Suppressor macrophage treated with lipopolysaccharide for 1 hour (primary cell): ENCODE data around the gene RTN4IP1.
A peak's percentile ranks its signal among the peaks of the same experiment; 100 is the strongest.

Source experiments
- DNase-seq, 3 donors: peaks; one replicate each; pipeline ENCODE4 v3.0.0-alpha.2; 2020 to 2022

Gene RTN4IP1

DNA sequence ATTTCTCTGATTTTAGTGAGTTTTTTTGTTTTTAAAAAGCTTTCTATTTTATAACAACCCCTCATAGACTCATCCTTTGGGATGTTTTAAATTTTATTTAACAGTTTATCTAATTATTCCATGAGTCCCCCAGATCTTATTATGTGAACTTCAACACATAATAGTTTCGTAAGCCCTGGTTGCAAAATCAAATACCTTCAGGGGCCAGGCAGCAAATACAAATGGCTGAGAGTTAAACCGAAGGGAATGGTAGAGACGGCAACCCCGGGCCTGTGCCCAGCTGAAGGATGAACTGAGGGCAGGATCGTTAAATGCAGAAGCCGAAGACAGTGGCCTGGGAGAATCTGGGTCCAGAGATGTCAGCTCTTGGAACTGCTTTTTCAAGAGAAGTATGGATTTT is 88.4 kb downstream of the RTN4IP1 start:
- no peak for DNase-seq

DNA sequence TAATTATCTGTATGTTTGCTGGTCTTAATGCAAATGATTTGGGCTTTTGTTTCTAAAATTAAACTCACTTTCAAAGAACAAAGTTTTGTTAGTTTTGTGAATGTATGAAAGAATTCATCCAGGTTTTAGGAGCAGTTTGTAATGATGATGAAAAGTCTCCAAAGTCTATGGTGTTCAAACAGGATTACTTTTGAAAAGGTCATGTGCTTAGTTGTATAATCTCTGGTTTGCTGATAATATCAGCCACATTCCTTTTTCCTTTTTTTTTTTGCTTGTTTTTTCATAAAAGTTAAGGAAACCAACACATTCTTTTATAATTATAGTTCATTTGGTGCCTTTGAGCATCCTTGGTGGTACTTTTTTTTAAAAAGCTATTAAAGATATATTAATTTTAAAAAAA is 88.9 kb downstream of the RTN4IP1 start:
- no peak for DNase-seq

DNA sequence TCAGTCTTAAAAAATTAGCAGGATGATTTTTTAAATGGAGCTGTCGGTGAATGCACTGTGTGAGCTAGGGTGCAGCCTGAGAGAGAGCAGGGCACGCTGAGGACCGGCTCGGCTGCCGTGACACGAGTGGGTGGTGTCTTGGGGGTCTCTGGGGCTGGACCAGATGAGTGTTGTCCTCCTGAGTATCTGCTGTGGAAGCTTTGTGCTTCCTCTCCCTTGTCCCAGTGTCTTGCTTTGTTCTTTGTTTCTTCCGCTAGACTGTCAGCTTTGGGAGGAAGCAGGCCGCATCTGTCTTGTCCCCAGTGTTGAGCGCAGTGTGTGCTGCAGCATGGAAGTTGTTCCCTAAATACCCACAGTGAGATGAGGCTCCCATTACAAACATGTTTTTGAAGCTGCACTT is 89.4 kb downstream of the RTN4IP1 start:
- DNase-seq: peak; percentile 50 to 54 (median 50)

DNA sequence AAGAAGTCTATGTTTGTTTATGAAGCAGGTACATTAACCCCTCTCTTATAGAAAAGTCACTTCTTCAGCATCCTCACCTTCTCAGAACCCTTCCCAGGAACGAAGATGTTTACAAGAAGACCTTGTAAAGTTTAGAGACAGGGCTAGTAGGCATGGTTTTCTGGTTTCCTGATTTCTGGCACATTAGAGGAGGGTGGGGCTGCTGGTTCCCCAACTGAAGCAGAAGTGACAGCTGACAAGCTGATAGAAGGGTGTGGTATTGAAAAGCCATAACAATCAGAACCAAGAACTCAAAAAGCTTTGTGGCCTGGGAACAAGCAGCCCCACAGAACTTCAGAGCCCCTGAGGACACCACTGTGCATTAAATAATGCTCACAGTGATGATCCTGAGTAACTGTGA is 91.2 kb downstream of the RTN4IP1 start:
- DNase-seq: peak in 1 of 3 donors; percentile 42

DNA sequence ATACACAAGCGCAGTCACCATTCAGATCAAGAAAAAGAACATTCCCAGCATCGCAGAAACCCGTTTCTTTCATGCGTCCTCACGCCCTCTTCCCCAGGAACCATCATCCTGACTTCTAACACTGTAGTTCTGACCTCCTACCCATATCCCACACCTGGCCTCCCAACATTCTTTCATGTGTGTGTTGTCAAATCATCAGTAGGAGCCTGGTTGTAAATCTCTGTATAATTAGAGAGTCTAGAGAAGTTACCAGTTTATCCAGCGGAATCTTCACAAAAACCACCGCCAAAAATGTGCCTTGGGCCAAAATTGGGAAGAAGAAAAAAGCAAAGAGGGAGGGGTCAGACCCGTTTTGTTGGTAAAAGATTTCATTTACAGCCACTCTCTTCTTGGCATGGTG is 91.6 kb downstream of the RTN4IP1 start:
- DNase-seq: no peak

DNA sequence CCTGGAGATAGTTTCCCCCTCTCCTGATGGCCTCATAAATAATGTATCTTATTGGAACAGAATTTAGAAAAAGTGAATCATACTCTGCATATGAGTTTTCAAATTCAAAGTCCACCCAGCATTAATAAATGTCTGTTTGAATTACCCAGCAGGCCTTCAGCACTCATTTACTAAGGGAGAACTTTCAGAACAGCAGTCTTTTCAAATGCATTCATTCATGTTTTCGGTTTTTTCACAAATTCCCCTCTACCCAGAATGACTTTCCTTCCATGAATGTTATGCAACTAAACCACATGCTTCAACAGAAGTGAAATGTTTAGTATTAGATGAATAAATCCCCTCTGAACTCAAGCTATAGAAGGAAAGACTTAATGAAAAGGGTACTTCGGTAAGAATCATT is 92.4 kb downstream of the RTN4IP1 start:
- peak; percentile 32 to 68 (median 52) for DNase-seq

DNA sequence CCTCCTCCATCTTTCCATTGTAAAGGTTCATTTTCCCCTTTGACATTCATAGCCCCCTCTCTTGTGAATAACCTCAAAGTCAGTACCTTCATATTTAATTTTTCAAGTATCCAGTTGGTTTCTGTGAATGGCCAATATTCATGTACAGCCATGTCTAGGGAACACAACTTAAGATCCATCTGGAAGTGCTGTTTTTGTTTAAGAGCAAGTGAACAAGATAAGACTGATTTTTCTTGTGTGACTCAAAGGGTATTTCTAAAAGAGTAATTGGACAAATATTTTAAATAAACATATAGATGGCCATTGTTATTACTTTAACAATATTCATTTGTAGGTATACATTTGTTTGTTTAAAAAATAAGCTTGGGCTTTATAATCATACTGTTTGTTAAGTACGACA is 92.9 kb downstream of the RTN4IP1 start:
- DNase-seq: no peak

DNA sequence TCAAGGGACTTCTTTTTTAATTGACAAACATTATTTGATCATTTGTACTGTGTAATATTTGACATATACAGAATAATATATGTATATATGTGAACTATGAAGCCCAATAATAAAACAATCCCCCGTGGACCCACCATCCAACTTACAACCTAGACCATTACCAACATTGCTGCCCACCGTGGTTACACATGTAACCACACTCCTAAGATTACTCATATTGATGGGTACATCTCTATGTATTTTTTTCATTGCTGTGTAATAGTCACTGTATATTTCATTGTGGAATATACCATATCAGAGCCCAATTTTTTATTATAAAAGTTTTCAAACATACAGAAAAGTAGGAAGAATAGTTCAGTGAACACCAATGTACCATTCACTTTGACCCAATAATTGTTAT is 94.3 kb downstream of the RTN4IP1 start:
- no peak for DNase-seq

DNA sequence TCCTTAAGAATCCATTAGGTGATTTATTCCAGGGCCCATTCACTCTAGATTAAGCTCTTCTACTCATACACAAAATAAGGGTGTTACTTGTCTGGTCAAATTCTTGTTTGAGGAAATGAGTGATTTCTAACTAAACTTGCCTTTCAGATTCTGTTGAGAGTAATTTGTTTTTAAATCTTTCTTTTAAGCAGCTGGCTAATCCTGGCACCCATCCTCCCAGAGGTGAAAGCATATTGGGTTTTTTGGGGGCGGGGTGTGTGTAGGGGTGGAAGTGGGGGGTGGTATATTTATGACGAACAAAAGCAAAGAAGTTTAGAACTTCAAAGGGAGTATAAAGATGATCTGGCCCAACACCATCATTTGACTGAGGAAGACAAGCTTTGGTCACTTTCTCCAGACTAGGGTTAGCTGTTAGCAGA is 94.7 kb downstream of the RTN4IP1 start:
- DNase-seq: no peak

DNA sequence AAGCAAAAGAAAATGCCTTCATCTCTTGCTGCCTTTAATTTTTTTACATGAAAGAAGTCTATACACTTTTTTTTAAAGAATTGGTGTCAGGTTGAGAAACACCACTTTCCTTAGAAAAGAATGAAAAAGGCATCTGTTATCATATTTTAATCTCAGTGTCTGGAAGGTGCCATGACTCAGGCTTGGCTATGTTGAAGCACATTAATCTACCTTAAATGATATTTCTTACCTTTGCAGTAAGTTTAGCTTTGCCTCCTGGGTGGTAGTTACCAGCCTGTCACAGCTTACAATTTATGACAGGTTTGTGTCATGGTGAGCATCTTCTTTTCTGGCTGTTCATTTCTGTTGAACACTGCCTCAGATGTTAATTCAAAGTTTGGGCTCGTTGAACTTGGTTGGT is 95.3 kb downstream of the RTN4IP1 start:
- DNase-seq: no peak

DNA sequence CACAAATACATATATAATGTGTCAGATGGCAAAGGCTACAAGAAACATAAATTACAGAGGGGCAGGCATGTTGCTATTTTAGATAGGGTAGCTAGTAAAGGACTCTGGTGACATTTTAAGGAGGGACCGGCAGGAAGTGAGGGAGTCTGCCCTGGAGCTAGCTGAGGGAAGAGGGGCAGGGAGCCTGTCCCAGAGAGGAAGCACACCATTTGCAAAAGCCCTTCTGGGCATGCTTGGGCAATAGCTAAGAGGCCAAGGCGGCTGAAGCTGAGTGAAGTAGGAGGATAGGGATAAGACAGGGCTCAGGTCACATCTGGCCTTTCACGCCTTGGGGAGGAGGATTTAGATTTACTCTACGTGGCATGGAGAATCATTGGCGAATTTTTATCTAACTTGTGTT is 96.2 kb downstream of the RTN4IP1 start:
- peak in 2 of 3 donors; percentile 30 to 32 for DNase-seq

DNA sequence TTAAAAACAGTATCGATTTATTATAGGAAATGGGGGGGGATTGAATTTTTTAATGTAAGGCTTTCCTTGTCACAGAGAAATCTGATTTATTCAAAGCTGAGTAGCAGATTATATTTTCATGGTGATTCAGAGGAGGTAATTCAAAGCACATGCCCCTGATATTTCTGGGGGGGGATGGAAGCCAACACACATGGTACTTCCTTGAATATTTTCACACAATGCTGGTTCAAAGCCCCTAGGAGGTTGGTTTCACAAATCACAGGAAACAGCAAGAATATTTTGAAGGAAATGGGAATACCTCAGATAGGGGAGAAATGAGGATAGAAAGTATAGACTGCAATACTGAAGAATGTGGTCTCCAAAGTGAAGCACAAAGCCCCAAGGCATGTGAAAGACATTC is 98.8 kb downstream of the RTN4IP1 start:
- no peak for DNase-seq

DNA sequence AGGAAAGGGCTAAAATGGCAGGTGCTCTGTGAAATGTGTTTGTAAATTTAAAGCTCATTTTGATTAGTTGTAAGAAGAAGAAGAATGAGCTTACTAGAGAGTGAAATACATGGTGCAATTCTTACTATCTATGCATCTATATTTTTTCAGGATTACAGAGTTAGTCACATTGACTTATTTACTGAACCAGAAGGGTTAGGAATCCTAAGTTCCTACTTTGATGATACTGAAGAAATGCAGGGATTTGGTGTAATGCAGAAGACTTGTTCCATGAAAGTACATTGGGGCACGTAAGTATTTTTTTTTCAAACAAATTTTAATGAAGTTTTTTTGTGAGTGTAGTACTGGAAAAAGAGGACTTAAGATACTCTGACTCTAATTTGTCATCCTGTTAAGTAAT is 99.3 kb downstream of the RTN4IP1 start:
- no peak for DNase-seq

DNA sequence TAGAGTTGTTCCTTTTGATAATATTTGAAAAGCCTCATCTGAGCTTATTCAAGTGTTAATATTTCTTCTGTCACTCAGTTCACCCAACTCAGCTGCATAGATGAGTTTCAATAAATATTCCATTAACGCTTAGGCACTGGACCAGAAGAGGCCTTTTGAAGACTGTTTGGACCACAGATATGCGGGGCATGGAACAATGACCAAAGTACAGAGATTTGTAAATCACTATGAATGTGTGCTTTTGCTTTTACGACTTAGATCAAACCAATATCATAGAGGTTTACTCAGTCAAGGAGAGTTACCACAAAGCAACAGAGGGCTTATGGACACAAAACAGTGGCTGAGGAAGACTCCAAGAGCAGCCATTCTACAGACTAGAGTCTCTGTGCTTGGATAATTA is 99.9 kb downstream of the RTN4IP1 start:
- DNase-seq: no peak

DNA sequence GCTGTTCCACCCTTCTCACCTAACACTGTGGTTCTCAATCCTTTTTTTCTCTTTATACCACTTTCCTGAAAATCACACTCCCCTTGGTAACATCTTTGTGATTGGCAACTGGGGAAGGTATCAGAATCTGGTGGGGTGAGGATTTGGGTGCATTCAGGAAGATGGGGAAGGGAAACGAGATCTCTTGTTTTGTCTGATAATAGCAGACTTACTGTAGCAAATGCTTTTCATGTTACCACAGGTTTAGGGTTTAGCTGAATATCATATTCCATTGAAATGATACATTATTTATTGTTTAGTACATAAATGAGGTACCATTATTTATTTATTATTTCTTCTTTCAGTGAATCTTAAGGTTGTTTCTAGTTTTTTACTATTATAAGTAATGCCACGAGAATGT is 100.8 kb downstream of the RTN4IP1 start:
- no peak for DNase-seq

DNA sequence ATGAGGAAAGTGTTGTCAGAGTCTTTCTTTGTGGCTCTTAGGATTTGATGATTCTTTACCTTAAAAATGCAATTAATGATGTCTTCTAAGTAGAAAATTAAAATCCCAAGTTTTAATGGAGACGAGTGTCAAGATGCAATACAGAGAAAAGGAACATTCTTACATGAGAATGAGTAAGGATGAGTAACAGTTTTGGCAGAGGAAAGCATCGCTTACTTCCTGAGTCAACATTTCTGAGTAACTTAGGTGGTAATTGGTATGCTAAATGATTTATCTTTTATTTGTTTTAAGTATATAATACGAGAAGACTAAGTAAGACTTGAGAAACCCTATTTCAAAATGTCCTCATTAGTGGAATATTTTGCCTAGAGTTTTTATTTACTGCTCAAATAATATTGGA is 101.3 kb downstream of the RTN4IP1 start:
- DNase-seq: peak in 2 of 3 donors; percentile 70 to 71

DNA sequence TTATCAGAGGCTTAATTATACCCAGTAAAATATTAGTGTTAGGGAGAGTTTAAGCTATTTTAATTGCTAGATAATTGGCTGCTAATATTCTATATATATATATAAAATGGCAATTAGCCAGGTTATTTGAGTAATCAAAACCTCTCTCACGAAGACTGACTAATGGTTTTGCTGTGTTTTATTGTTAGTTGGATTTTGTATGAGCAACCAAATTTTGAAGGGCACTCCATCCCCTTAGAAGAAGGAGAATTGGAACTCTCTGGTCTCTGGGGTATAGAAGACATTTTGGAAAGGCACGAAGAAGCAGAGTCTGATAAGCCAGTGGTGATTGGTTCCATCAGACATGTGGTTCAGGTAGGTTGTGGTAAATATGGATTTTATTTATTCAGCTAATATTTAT is 102.2 kb downstream of the RTN4IP1 start:
- no peak for DNase-seq

DNA sequence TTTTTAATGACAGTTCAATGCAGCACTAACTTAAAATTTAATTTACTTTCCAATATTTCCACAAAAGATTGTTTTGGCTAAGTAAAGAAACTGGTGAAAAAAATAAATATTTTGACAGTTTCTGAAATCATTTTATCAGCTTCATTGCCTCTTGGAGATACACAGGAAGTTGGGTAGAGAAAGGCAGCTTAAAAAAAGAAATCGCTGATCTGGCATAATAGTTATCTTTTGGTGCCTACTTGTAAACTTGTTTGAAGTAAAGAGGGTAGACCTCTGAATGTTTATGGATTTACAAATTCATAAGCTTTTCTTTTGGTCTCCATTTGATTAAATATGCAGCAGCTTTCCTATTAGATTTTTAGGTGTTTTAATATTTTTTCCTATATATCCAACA is 103.4 kb downstream of the RTN4IP1 start:
- no peak for DNase-seq

DNA sequence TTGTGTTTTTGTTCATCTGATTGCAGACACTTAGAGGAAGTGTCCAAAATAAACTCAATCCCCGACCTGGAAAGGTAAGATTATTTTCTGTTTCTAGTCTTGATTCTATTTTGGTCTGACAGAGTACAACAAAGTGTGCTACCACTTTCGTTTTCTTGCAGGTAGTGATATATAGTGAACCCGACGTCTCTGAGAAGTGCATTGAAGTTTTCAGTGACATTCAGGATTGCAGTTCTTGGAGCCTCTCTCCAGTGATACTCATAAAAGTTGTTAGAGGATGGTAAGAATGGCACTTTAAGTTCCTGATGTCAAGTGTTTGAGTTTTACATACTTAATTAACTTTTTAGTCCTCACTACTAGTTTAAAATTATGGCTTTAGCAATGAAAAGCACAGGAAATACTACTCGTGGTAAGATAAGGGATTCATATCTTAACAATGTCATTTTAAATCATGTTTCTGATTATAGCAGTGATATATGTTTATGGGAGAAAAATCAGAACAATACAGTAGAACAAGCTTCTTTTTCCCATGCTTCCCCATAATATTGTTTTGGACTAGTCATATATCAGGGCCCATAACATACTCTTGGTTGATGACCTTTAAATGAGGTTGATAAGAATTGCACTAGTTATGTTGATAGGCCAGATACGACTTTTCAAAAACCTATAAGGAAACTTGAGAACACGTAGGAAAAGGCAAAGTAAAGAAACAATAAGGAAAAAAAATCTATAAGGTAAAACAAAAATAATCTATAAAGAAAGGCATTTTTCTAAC is 104.0 kb downstream of the RTN4IP1 start:
- no peak for DNase-seq

DNA sequence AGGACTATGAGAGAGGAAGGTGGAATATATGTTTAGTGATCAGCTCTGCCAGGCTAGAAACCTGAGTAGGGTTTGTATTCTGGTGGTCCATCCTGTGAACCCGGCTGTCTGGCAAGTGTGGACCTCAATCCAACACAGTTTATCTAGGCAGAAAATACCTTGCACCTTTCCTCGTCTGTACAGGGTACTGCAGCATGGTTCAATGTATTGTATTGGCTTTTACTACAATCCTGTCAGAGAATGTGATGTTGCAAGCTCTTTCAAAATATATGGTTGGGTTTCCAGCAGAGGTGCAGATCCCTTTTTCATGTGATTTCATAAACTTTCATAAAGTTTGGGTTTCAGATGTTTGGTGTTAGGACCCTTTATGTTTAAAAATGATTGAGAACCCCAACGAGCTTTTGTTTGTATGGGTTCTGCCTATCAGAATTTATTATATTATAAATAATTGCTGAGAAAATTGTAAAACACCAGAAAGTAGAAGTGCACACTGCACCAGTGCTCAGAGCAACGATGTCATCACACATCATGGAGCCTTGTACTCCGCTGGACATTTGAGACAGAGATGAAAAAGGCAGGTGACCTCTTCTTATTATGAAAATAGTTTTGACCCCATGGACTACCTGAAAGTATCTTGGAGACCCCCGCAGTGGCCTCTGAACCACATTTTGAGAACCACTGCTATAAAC is 106.6 kb downstream of the RTN4IP1 start:
- peak in 2 of 3 donors; percentile 26 to 42 for DNase-seq
